ENCODE measurements around the gene ANKRD12. TPM values are rescaled to one million over a fixed set of nuclear protein-coding genes. Genes with fewer than 3 reads are reported as not detected.

ANKRD12 gene
- total RNA-seq, 2 experiments from 2014 or later = 160 to 164 TPM

DNA sequence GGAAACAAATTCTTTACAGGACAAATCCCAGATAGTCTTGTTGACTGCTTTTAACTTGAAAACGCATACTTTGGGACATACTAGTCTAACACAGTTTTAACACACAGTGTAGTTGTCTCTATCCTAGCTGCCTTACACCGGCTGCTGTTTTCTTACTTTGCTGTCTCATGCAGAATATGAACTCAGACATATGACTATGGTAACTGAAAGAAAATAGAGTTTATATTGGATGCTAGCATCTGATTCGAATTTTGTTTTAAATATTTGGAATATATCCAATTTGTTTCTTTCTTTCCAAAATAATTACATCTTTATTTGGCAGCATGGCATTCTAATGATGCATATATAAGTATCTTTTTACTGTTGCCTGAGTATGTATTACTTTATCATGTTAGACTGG is 69.8 kb downstream of the ANKRD12 start:
- no peak overlapping the region for H3K4me3 ChIP-seq (ENCODE audit: low read length)
- TF ChIP-seq, protein P1, sequence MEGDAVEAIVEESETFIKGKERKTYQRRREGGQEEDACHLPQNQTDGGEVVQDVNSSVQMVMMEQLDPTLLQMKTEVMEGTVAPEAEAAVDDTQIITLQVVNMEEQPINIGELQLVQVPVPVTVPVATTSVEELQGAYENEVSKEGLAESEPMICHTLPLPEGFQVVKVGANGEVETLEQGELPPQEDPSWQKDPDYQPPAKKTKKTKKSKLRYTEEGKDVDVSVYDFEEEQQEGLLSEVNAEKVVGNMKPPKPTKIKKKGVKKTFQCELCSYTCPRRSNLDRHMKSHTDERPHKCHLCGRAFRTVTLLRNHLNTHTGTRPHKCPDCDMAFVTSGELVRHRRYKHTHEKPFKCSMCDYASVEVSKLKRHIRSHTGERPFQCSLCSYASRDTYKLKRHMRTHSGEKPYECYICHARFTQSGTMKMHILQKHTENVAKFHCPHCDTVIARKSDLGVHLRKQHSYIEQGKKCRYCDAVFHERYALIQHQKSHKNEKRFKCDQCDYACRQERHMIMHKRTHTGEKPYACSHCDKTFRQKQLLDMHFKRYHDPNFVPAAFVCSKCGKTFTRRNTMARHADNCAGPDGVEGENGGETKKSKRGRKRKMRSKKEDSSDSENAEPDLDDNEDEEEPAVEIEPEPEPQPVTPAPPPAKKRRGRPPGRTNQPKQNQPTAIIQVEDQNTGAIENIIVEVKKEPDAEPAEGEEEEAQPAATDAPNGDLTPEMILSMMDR (IDR thresholded peaks at IDR 0.05) = no peak
- DNase-seq (no peak), ATAC-seq (ENCODE audit: poor library complexity) (no peak)
- intact Hi-C loops (cut with DNase I, micrococcal nuclease) = no loop called here
- no peak overlapping the region for H3K27ac ChIP-seq (ENCODE audit: low read depth in 1 of 2, low read length in 2 of 2)
- H3K27ac Mint-ChIP-seq = no peak overlapping the region
- H3K9me3 ChIP-seq (ENCODE audit: control insufficient read depth in 1 of 2, insufficient read depth in 1 of 2, low read length in 2 of 2) = no peaks in the 10 kb centered on the region
- no peaks in the 10 kb centered on the region for H3K4me1 ChIP-seq (ENCODE audit: insufficient read depth, low read length)
- no peaks in the 10 kb centered on the region for H3K9me3 Mint-ChIP-seq
- H3K27me3 Mint-ChIP-seq = no peaks in the 10 kb centered on the region
- peaks cover 75% of the 10 kb centered on the region for H3K36me3 Mint-ChIP-seq (ENCODE audit: low read depth)
- CTCF ChIA-PET = no interaction called here
- no peaks in the 10 kb centered on the region for H3K27me3 ChIP-seq (ENCODE audit: control insufficient read depth in 1 of 2, insufficient read depth in 2 of 2, low read length in 2 of 2)
- POLR2A ChIA-PET = no interaction called here
- H3K36me3 ChIP-seq (ENCODE audit: insufficient read depth, low read length) = peaks cover 42% of the 10 kb centered on the region
- H3K4me3 Mint-ChIP-seq = no peak overlapping the region
- H3K4me1 Mint-ChIP-seq (ENCODE audit: low read depth) = peaks cover 8% of the 10 kb centered on the region

DNA sequence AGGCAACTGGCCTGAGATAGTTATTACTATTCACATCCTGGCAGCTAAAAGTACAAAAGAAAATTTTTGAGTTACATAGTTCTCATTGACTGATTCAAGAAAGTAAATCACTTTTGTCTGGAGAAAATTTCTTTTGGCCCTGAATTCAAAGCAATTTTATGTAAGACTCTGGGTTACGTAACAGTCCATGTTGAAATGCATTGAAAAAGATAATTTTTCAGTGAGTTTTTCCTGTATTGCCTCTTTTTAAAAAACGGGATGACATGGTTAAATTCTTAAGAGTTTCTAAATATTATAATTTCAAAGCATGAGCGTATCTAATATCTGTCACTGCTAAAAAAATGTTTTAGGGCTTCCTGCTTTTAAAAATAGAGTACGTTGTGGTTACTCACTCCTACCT is 72.7 kb downstream of the ANKRD12 start:
- Histone ChIP-seq H3K4me1 (ENCODE audit: insufficient read depth, low read length) (no peaks in the 10 kb centered on the region), H3K36me3 (ENCODE audit: insufficient read depth, low read length) (peaks cover 54% of the 10 kb centered on the region), H3K9me3 (ENCODE audit: control insufficient read depth in 1 of 2, insufficient read depth in 1 of 2, low read length in 2 of 2) (no peaks in the 10 kb centered on the region), H3K27me3 (ENCODE audit: control insufficient read depth in 1 of 2, insufficient read depth in 2 of 2, low read length in 2 of 2) (no peaks in the 10 kb centered on the region), H3K4me3 (ENCODE audit: low read length) (no peak overlapping the region), H3K27ac (ENCODE audit: low read depth in 1 of 2, low read length in 2 of 2) (no peak overlapping the region)
- peaks cover 14% of the 10 kb centered on the region for H3K4me1 Mint-ChIP-seq (ENCODE audit: low read depth)
- peaks cover 78% of the 10 kb centered on the region for H3K36me3 Mint-ChIP-seq (ENCODE audit: low read depth)
- no peak overlapping the region for H3K4me3 Mint-ChIP-seq
- ATAC-seq (ENCODE audit: poor library complexity) (no peak), DNase-seq (no peak)
- no peak overlapping the region for H3K27ac Mint-ChIP-seq
- H3K27me3 Mint-ChIP-seq = no peaks in the 10 kb centered on the region
- no peaks in the 10 kb centered on the region for H3K9me3 Mint-ChIP-seq
- intact Hi-C loops (cut with DNase I, micrococcal nuclease) = no loop called here
- POLR2A ChIA-PET = no interaction called here
- TF ChIP-seq, protein P1 (IDR thresholded peaks at IDR 0.05) = no peak
- CTCF ChIA-PET = no interaction called here

DNA sequence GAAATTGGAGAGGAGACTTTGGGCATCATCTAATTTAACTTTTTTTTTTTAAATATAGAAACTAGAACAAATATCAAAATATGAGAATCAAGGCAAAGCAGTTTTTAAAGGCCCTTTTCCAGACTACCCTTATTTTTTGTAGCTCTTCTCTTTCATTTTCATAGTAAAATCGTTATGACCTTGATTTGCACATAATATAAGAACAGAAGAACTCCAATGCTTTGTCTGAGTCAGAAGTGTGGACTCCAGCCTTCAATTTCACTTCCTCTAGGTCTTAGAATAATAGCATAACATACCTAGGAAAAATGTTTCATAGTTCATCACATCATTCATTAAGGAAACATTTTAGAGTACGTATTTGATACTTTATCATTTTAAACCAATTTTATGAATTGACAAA is 74.4 kb downstream of the ANKRD12 start:
- Mint-ChIP-seq H3K4me1 (ENCODE audit: low read depth) (peaks cover 14% of the 10 kb centered on the region), H3K27ac (no peak overlapping the region), H3K9me3 (no peaks in the 10 kb centered on the region), H3K4me3 (no peak overlapping the region), H3K27me3 (no peaks in the 10 kb centered on the region), H3K36me3 (ENCODE audit: low read depth) (peaks cover 79% of the 10 kb centered on the region)
- H3K27ac ChIP-seq (ENCODE audit: low read depth in 1 of 2, low read length in 2 of 2) = no peak overlapping the region
- DNase-seq (no peak), ATAC-seq (ENCODE audit: poor library complexity) (no peak)
- POLR2A ChIA-PET = no interaction called here
- intact Hi-C loops (cut with DNase I, micrococcal nuclease) = no loop called here
- no peaks in the 10 kb centered on the region for H3K4me1 ChIP-seq (ENCODE audit: insufficient read depth, low read length)
- CTCF ChIA-PET = interaction anchor here (0.6 to 0.9 kb wide), 2 partner anchors 8 to 107 kb away, joined by 3 read pairs; no protein-coding TSS in a partner anchor
- TF ChIP-seq, protein P1 (IDR thresholded peaks at IDR 0.05) = no peak
- no peaks in the 10 kb centered on the region for H3K9me3 ChIP-seq (ENCODE audit: control insufficient read depth in 1 of 2, insufficient read depth in 1 of 2, low read length in 2 of 2)
- H3K36me3 ChIP-seq (ENCODE audit: insufficient read depth, low read length) = peaks cover 59% of the 10 kb centered on the region
- no peak overlapping the region for H3K4me3 ChIP-seq (ENCODE audit: low read length)
- H3K27me3 ChIP-seq (ENCODE audit: control insufficient read depth in 1 of 2, insufficient read depth in 2 of 2, low read length in 2 of 2) = no peaks in the 10 kb centered on the region

All from CD4-positive, alpha-beta T cell (primary cell).